Parathyroid adenoma (tissue), 2 donors: Measurements from ENCODE around the gene SARM1.

Source experiments
- H2AFZ ChIP-seq: fragments of 300-600 bp; sonication (generic); one replicate; pipeline ENCODE4 v1.7.0; 2017; ENCODE audit warnings: antibody characterized with exemption, mild to moderate bottlenecking
- H3K27ac ChIP-seq: fragments of 300-600 bp; sonication (generic); one replicate; pipeline ENCODE4 v1.7.0; 2017
- H3K27me3 ChIP-seq: fragments of 300-600 bp; sonication (generic); one replicate; pipeline ENCODE4 v1.7.0; 2017; ENCODE audit warnings: low read length; ENCODE audit not compliant: control insufficient read depth, insufficient read depth
- H3K36me3 ChIP-seq: fragments of 300-600 bp; sonication (generic); one replicate; pipeline ENCODE4 v1.7.0; 2017; ENCODE audit warnings: low read length; ENCODE audit not compliant: control insufficient read depth, insufficient read depth
- H3K4me1 ChIP-seq: fragments of 300-600 bp; sonication (generic); one replicate; pipeline ENCODE4 v1.7.0; 2017; ENCODE audit warnings: control low read depth
- H3K4me2 ChIP-seq: fragments of 300-600 bp; sonication (generic); one replicate; pipeline ENCODE4 v1.7.0; 2017; ENCODE audit warnings: low read length
- H3K4me3 ChIP-seq: fragments of 300-600 bp; sonication (generic); one replicate; pipeline ENCODE4 v1.7.0; 2017; ENCODE audit warnings: low read depth, low read length
- H3K79me2 ChIP-seq: fragments of 300-600 bp; sonication (generic); one replicate; pipeline ENCODE4 v1.7.0; 2017; ENCODE audit warnings: control low read depth
- H3K9ac ChIP-seq: fragments of 300-600 bp; sonication (generic); one replicate; pipeline ENCODE4 v1.7.0; 2017; ENCODE audit warnings: mild to moderate bottlenecking
- H3K9me3 ChIP-seq: fragments of 300-600 bp; sonication (generic); one replicate; pipeline ENCODE4 v1.7.0; 2017; ENCODE audit warnings: low read length; ENCODE audit not compliant: control insufficient read depth
- CTCF ChIP-seq: fragments of 300-600 bp; sonication (generic); IDR thresholded peaks from one replicate; pipeline ENCODE4 v1.7.0; 2017; ENCODE audit warnings: antibody characterized with exemption, mild to moderate bottlenecking
- donor health status: primary hyperparathyroidism.

Gene SARM1

GRCh38 chr17:28368915-28369683 is 2.4 kb upstream of the SARM1 start:
- Histone ChIP-seq H3K4me1 (peaks cover 9% of the 10 kb centered on the region), H3K4me3 (no peak overlapping the region), H3K36me3 (no peaks in the 10 kb centered on the region), H3K27me3 (no peaks in the 10 kb centered on the region), H3K9ac (no peak overlapping the region), H3K27ac (no peak overlapping the region), H2AFZ (no peak overlapping the region), H3K79me2 (peaks cover 5% of the 10 kb centered on the region), H3K4me2 (no peak overlapping the region), H3K9me3 (no peaks in the 10 kb centered on the region)
- TF ChIP-seq CTCF, result no peak

- no peaks in the 10 kb centered on the region for H3K9me3 ChIP-seq
- peaks cover 10% of the 10 kb centered on the region for H3K79me2 ChIP-seq
- no peak overlapping the region for H3K4me3 ChIP-seq
- H3K4me1 ChIP-seq, result peaks cover 9% of the 10 kb centered on the region
- no peak overlapping the region for H2AFZ ChIP-seq
- no peak overlapping the region for H3K4me2 ChIP-seq
- H3K27ac ChIP-seq, result no peak overlapping the region
- H3K27me3 ChIP-seq, result no peaks in the 10 kb centered on the region
- no peaks in the 10 kb centered on the region for H3K36me3 ChIP-seq
- TF ChIP-seq CTCF, result no peak
- no peak overlapping the region for H3K9ac ChIP-seq
Measured at GRCh38 chr17:28369684-28370034, 1.8 kb upstream of the SARM1 start.

- H2AFZ ChIP-seq, result peak within 1 kb of the TSS; percentile 79
- no peak within 1 kb of the TSS for H3K4me3 ChIP-seq
- H3K79me2 ChIP-seq, result peaks cover 10% of the 10 kb centered on the region
- peak within 1 kb of the TSS; percentile 69 for H3K4me2 ChIP-seq
- no peaks in the 10 kb centered on the region for H3K27me3 ChIP-seq
- H3K27ac ChIP-seq, result peak within 1 kb of the TSS; percentile 66
- no peaks in the 10 kb centered on the region for H3K36me3 ChIP-seq
- peaks cover 9% of the 10 kb centered on the region for H3K4me1 ChIP-seq
- H3K9ac ChIP-seq, result no peak within 1 kb of the TSS
- TF ChIP-seq CTCF, result no peak
- H3K9me3 ChIP-seq, result no peaks in the 10 kb centered on the region
Measured at GRCh38 chr17:28370035-28370743, 1.3 kb upstream of the SARM1 start, which contains the start of gene VTN. TSS of gene VTN (minus strand) at chr17:28370307. CDS start at chr17:28370203, 104 bp downstream.

GRCh38 chr17:28370744-28371103 is 770 bp upstream of the SARM1 start:
- peak overlapping the region; percentile 69 for H3K4me2 ChIP-seq
- H3K9me3 ChIP-seq, result no peaks in the 10 kb centered on the region
- no peak overlapping the region for H3K4me3 ChIP-seq
- H3K4me1 ChIP-seq, result peaks cover 9% of the 10 kb centered on the region
- H3K27me3 ChIP-seq, result no peaks in the 10 kb centered on the region
- H3K9ac ChIP-seq, result no peak overlapping the region
- peak overlapping the region; percentile 66 for H3K27ac ChIP-seq
- peaks cover 10% of the 10 kb centered on the region for H3K79me2 ChIP-seq
- H3K36me3 ChIP-seq, result no peaks in the 10 kb centered on the region
- TF ChIP-seq CTCF, result no peak
- peak overlapping the region; percentile 79 for H2AFZ ChIP-seq
